HEK293 (cell line): Measurements from ENCODE around the gene ART5.
A peak's percentile ranks its signal among the peaks of the same experiment; 100 is the strongest.

Experiments used
- CTCF ChIA-PET: fragments of 350-600 bp; formaldehyde crosslinking; extraction: SDS; loops from one replicate; lab custom pipeline; 2021; ENCODE audit warnings: antibody characterized with exemption; lab: Yijun Ruan, JAX
- POLR2A ChIA-PET: fragments of 300-600 bp; formaldehyde crosslinking; extraction: SDS; loops from one replicate; lab custom pipeline; 2020; ENCODE audit warnings: antibody characterized with exemption, inconsistent platforms; lab: Yijun Ruan, JAX
- H3K27ac ChIP-seq: fragments of 200-500 bp; sonication (Bioruptor generic); 2 replicates; pipeline ENCODE4 v1.5.1; 2014; ENCODE audit warnings: low read depth, low read length, control low read depth, inconsistent platforms; ENCODE audit errors: extremely low read depth
- H3K36me3 ChIP-seq, 2 experiments: fragments of 200-500 bp in 1 of 2; sonication (Bioruptor generic) in 1 of 2; 1 replicate in 1 of 2; 2 replicates in 1 of 2; pipeline ENCODE4 v1.5.1; 2014 to 2017; ENCODE audit warnings: inconsistent platforms in 2 of 2, low read length in 2 of 2; ENCODE audit not compliant: control insufficient read depth in 2 of 2, insufficient read depth in 1 of 2
- H3K4me1 ChIP-seq: fragments of 200-500 bp; sonication (Bioruptor generic); 2 replicates; pipeline ENCODE4 v1.5.1; 2014; ENCODE audit warnings: mild to moderate bottlenecking, low read length, inconsistent platforms; ENCODE audit not compliant: control insufficient read depth, insufficient read depth
- H3K4me3 ChIP-seq: 2 replicates; pipeline ENCODE4 v1.5.1; 2011; ENCODE audit warnings: low read depth, mild to moderate bottlenecking, control low read depth, low read length, moderate library complexity
- H3K9me3 ChIP-seq: fragments of 200-500 bp; sonication (Bioruptor generic); 2 replicates; pipeline ENCODE4 v1.5.1; 2014; ENCODE audit warnings: low read depth, low read length, inconsistent platforms; ENCODE audit not compliant: control insufficient read depth, insufficient read depth
- GLI4 ChIP-seq: fragments of 450-650 bp; formaldehyde crosslinking; IDR thresholded peaks from 2 replicates; pipeline ENCODE4 v1.5.1; 2016; ENCODE audit warnings: missing biosample characterization, missing genetic modification characterization
- HOXA7 ChIP-seq: sonication (generic); formaldehyde crosslinking; IDR thresholded peaks from 2 replicates; pipeline ENCODE4 v1.8.1; 2022; ENCODE audit warnings: missing genetic modification reagents, borderline replicate concordance
- IKZF3 ChIP-seq: fragments of 450-650 bp; IDR thresholded peaks from 2 replicates; pipeline ENCODE4 v1.5.0; 2018; ENCODE audit warnings: missing biosample characterization, mild to moderate bottlenecking, missing genetic modification characterization, moderate library complexity
- KLF9 ChIP-seq: fragments of 450-650 bp; formaldehyde crosslinking; IDR thresholded peaks from 2 replicates; pipeline ENCODE4 v1.5.1; 2016; ENCODE audit warnings: missing biosample characterization, missing genetic modification characterization, low read depth
- MZF1 ChIP-seq: fragments of 450-650 bp; formaldehyde crosslinking; IDR thresholded peaks from 2 replicates; pipeline ENCODE4 v1.5.1; 2017; ENCODE audit warnings: missing biosample characterization, missing genetic modification characterization, borderline replicate concordance
- ZFHX2 ChIP-seq: fragments of 450-650 bp; formaldehyde crosslinking; conservative IDR thresholded peaks from 2 replicates; pipeline ENCODE4 v1.5.1; 2016; ENCODE audit warnings: missing biosample characterization, missing genetic modification characterization
- ZIC2 ChIP-seq: fragments of 450-650 bp; formaldehyde crosslinking; IDR thresholded peaks from 2 replicates; pipeline ENCODE4 v1.5.1; 2016; ENCODE audit warnings: missing biosample characterization, missing genetic modification characterization
- ZNF23 ChIP-seq: fragments of 450-650 bp; formaldehyde crosslinking; IDR thresholded peaks from 2 replicates; pipeline ENCODE4 v1.5.1; 2016; ENCODE audit warnings: missing biosample characterization, missing genetic modification characterization, borderline replicate concordance
- ZNF274 ChIP-seq, 2 experiments: fragments of 200-500 bp in 1 of 2; fragments of 450-650 bp in 1 of 2; sonication (Bioruptor generic) in 1 of 2; formaldehyde crosslinking in 1 of 2; IDR thresholded peaks; 2 replicates each; pipeline versions ENCODE4 v1.5.1 to v1.6.1; 2014 to 2016; ENCODE audit warnings: borderline replicate concordance in 1 of 2, inconsistent platforms in 1 of 2, low read length in 1 of 2, missing biosample characterization in 1 of 2, missing genetic modification characterization in 1 of 2
- ZNF398 ChIP-seq: fragments of 450-650 bp; formaldehyde crosslinking; IDR thresholded peaks from 2 replicates; pipeline ENCODE4 v1.5.1; 2017; ENCODE audit warnings: missing biosample characterization, missing genetic modification characterization
- ZNF501 ChIP-seq: fragments of 450-650 bp; formaldehyde crosslinking; IDR thresholded peaks from 2 replicates; pipeline ENCODE4 v1.5.1; 2016; ENCODE audit warnings: missing biosample characterization, missing genetic modification characterization
- ZNF510 ChIP-seq: fragments of 450-650 bp; formaldehyde crosslinking; IDR thresholded peaks from 2 replicates; pipeline ENCODE4 v1.5.1; 2018; ENCODE audit warnings: mild to moderate bottlenecking, missing genetic modification characterization, missing biosample characterization; ENCODE audit not compliant: insufficient replicate concordance
- ZNF654 ChIP-seq: fragments of 450-650 bp; formaldehyde crosslinking; IDR thresholded peaks from 2 replicates; pipeline ENCODE4 v1.5.1; 2016; ENCODE audit warnings: low read depth, missing biosample characterization, missing genetic modification characterization
- ZNF670 ChIP-seq: fragments of 450-650 bp; formaldehyde crosslinking; IDR thresholded peaks from 2 replicates; pipeline ENCODE4 v1.5.1; 2016; ENCODE audit warnings: missing biosample characterization, missing genetic modification characterization, low read depth
- TF ChIP-seq, protein P1 (sequence below): fragments of 450-650 bp; formaldehyde crosslinking; IDR thresholded peaks from 2 replicates; pipeline ENCODE4 v1.5.1; 2017; ENCODE audit warnings: missing biosample characterization, missing genetic modification characterization
- TF ChIP-seq, protein P2 (sequence below): fragments of 450-650 bp; formaldehyde crosslinking; conservative IDR thresholded peaks from 2 replicates; pipeline ENCODE4 v1.5.1; 2016; ENCODE audit warnings: low read depth, missing biosample characterization, missing genetic modification characterization

The ART5 gene

DNA sequence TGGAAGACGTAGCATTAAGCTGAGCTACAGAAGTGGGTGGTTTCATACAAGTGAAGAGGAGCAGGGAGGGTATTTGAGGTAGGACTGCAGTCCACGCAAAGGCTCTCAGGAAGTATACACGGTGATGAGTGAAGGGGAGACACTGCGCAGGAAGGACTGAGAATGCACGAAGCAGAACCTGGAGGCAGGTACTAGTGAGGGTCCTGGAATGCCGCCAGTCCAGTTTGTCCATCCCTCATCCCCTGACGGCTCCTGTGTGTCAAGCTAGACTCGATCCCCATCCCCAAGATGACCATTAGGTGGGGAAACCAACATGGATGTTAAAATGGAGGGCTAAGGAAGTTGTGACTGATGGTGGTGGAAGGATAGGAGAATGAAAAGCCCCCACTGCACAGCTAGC lies 23.8 kb downstream of the ART5 start:
- Histone ChIP-seq H3K4me1 (no peaks in the 10 kb centered on the region), H3K4me3 (no peak overlapping the region), H3K27ac (no peak overlapping the region), H3K36me3 (no peaks in the 10 kb centered on the region), H3K9me3 (no peaks in the 10 kb centered on the region)
- ChIA-PET CTCF (interaction anchor here (1.3 kb wide), 1 partner anchor 8 kb away, joined by 8 read pairs; no protein-coding TSS in a partner anchor), POLR2A (interaction anchor here (0.9 kb wide), 1 partner anchor 174 kb away, joined by 9 read pairs; no protein-coding TSS in a partner anchor)
- TF ChIP-seq ZNF23 (tag by site-specific recombination): no peak
- TF ChIP-seq ZNF274 (IDR thresholded peaks at IDR 0.05; ENCODE audit: low read length): no peak
- TF ChIP-seq ZNF274 (tag by site-specific recombination; IDR thresholded peaks at IDR 0.05; ENCODE audit: borderline replicate concordance): no peak
- no peak for TF ChIP-seq KLF9 (tag by site-specific recombination)

GRCh38 chr11:3616721-3617460 lies 24.9 kb downstream of the ART5 start:
- TF ChIP-seq ZNF654: no peak
- TF ChIP-seq ZNF501 (tag by site-specific recombination): no peak
- TF ChIP-seq, protein P1, sequence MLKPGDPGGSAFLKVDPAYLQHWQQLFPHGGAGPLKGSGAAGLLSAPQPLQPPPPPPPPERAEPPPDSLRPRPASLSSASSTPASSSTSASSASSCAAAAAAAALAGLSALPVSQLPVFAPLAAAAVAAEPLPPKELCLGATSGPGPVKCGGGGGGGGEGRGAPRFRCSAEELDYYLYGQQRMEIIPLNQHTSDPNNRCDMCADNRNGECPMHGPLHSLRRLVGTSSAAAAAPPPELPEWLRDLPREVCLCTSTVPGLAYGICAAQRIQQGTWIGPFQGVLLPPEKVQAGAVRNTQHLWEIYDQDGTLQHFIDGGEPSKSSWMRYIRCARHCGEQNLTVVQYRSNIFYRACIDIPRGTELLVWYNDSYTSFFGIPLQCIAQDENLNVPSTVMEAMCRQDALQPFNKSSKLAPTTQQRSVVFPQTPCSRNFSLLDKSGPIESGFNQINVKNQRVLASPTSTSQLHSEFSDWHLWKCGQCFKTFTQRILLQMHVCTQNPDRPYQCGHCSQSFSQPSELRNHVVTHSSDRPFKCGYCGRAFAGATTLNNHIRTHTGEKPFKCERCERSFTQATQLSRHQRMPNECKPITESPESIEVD (tag by site-specific recombination): no peak
- no peak for TF ChIP-seq GLI4 (tag by site-specific recombination)
- no peak for TF ChIP-seq ZNF670 (tag by site-specific recombination)
- H3K36me3 ChIP-seq: no peaks in the 10 kb centered on the region
- no peak overlapping the region for H3K4me3 ChIP-seq
- H3K4me1 ChIP-seq: no peaks in the 10 kb centered on the region
- POLR2A ChIA-PET: no interaction called here
- no peak overlapping the region for H3K27ac ChIP-seq
- CTCF ChIA-PET: interaction anchor here (0.7 kb wide), 1 partner anchor 8 kb away, joined by 4 read pairs; no protein-coding TSS in a partner anchor
- no peaks in the 10 kb centered on the region for H3K9me3 ChIP-seq

- TF ChIP-seq ZIC2: peak; percentile 39; the same call in 1 of the 2 replicates
- peak; percentile 73 for TF ChIP-seq ZFHX2
- no peak for TF ChIP-seq ZNF510 (tag by site-specific recombination)
- peak; percentile 58 for TF ChIP-seq ZNF398 (tag by site-specific recombination)
- TF ChIP-seq, protein P2, sequence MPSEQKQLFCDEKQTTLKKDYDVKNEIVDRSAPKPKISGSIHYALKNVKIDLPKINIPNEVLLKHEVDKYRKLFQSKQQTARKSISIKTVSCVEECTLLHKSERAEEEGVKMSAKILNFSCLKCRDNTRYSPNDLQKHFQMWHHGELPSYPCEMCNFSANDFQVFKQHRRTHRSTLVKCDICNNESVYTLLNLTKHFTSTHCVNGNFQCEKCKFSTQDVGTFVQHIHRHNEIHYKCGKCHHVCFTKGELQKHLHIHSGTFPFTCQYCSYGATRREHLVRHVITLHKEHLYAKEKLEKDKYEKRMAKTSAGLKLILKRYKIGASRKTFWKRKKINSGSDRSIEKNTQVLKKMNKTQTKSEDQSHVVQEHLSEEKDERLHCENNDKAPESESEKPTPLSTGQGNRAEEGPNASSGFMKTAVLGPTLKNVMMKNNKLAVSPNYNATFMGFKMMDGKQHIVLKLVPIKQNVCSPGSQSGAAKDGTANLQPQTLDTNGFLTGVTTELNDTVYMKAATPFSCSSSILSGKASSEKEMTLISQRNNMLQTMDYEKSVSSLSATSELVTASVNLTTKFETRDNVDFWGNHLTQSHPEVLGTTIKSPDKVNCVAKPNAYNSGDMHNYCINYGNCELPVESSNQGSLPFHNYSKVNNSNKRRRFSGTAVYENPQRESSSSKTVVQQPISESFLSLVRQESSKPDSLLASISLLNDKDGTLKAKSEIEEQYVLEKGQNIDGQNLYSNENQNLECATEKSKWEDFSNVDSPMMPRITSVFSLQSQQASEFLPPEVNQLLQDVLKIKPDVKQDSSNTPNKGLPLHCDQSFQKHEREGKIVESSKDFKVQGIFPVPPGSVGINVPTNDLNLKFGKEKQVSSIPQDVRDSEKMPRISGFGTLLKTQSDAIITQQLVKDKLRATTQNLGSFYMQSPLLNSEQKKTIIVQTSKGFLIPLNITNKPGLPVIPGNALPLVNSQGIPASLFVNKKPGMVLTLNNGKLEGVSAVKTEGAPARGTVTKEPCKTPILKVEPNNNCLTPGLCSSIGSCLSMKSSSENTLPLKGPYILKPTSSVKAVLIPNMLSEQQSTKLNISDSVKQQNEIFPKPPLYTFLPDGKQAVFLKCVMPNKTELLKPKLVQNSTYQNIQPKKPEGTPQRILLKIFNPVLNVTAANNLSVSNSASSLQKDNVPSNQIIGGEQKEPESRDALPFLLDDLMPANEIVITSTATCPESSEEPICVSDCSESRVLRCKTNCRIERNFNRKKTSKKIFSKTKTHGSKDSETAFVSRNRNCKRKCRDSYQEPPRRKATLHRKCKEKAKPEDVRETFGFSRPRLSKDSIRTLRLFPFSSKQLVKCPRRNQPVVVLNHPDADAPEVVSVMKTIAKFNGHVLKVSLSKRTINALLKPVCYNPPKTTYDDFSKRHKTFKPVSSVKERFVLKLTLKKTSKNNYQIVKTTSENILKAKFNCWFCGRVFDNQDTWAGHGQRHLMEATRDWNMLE (tag by site-specific recombination): peak; percentile 37; the same call in 1 of the 2 replicates
- no peak for TF ChIP-seq HOXA7 (CRISPR knock-in tag)
- peak; percentile 56; the same call in 1 of the 2 replicates for TF ChIP-seq MZF1 (tag by site-specific recombination)
- TF ChIP-seq IKZF3 (tag by site-specific recombination): no peak
- H3K36me3 ChIP-seq: no peaks in the 10 kb centered on the region
- H3K27ac ChIP-seq: peak overlapping the region; percentile 43; the same call in 1 of the 2 replicates
- H3K9me3 ChIP-seq: no peaks in the 10 kb centered on the region
- CTCF ChIA-PET: interaction anchor here (0.7 to 1.5 kb wide), 2 partner anchors 150 to 193 kb away, joined by 3 to 5 read pairs; partner anchors contain the start of gene PGAP2
- H3K4me3 ChIP-seq: no peak overlapping the region
- no peaks in the 10 kb centered on the region for H3K4me1 ChIP-seq
- POLR2A ChIA-PET: no interaction called here
These were observed 25.8 kb downstream of the ART5 start for GRCh38 chr11:3615998-3616397.
